Hematopoietic multipotent progenitor cell treated with erythropoietin and hydrocortisone succinate and interleukin-3 and kit ligand, for 15 days (in vitro differentiated cells): Measurements from ENCODE around the gene DUS4L.

ENCODE experiments used
- DNase-seq: peaks from one replicate; pipeline ENCODE4 v3.0.0-alpha.2; 2015; ENCODE audit warnings: low spot score

The DUS4L gene

DNA sequence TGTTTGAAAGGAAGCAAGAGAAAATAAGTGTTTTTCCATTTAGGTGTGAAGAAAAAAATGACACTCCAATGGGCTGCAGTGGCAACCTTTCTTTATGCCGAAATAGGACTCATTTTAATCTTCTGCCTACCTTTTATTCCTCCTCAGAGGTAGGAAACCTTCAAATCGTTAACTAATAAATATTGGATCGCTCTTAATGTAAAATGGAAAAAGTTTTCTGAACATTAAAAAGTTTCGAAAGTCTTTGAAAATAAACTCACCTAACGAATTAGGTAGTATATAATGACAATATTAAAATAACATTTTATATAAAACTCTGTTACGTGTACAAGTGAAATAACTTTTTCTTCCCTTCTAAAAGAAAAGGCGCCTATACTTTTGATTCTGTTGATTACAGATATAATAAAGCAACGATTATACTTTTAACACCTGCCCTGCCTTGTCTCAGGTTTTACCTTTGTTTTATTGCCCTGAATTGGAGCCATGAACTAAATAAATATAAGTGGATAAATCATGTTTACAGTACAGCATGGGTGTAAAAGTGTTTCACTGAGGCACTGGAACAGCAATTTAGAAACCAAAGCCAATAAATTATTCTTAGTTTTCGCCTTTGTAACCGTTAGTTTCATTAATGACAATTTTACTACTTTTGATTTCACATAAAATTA lies 17.1 kb downstream of the DUS4L start:
- DNase-seq = no peak

DNA sequence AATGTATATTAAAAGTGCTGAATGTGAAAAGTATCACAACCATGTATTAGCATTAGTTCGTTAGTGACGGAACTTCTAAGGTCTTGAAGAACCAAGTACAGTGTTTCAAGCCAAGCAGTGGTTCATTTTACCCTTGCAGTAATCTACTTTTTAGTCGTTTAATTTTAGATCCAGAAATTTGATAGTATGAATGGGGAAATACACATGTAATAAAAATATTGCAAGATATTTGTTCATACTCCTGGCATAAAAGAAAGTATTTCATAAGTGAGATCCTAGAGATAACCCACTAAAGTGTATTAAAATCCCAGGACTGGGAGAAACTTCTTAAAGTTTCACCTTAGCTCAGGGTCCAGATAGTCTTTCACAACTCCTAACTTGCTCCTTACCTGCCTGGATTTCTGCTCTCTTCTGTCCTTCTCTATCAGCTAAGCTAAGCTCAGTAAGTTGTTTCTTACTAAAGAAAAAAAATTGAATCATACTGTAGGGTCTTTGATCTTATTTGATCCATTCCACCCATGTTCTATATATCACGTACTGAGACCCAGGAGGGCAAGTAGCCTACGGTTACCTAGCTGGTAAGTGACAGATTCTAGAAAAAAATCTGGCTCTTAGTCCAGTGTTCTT lies 17.7 kb downstream of the DUS4L start:
- no peak for DNase-seq

DNA sequence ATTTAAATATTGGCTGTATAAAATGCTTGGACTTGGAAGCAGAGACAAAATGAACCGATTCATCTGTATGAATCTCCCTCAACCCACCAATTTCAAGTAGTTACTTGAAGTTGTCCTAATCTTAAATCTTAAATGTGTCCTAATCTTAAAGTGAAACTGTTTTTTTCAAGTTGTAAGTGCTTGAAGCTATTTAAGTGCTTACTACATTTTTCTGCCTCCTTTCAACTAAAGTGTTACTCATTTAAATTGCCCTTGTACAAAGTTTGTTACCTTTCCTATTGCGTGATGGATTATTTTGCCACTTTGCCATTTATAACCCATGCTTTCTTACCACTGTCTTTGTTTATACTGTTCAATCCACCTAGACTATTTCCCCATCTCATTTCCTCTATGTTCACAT lies 19.1 kb downstream of the DUS4L start:
- no peak for DNase-seq

DNA sequence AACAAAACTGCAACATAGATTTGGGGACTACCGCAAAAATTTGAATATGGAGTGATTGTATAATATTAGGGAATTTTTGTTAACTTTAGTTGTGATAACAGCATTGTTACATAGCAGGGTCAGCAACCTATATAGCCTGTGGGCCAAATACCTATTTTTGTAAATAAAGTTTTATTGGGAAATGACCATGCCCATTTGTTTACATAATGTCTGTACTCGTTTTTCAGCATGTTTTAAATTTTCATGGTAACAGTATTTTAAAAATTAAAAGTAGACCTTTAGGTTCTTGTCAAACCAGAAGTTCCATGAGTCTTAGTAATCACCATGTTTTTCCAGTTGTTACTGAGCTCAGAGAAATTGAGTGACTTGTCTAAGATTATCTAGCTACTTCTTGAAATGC lies 20.9 kb downstream of the DUS4L start:
- no peak for DNase-seq

DNA sequence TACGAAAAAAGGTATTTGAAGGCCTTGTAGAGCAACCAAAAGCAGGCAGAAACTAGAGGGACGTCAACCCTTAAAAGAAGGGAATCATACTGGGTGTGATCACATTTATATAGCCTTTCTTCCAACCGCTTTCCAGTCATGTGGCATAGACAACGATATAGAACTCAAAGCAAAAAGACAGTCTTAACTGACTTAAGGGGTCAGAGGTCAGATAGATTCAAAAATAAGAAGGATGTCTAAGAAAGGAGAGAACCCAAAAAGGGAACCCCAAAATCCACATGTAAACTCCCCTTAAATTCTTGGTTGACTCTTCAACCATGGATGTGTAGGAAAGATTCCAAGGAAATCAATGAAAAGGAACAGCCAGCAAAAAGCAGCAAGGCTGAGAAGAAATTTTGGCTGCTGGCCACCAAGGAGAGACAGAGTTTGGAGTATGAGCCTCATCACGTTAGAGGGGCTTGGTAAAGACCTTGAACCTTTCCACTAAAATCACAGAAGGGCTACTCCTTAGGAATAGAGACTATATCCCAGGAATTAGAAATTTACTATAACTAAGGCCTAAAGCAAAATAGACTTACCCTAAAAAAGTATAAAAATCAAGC lies 24.9 kb downstream of the DUS4L start:
- no peak for DNase-seq

DNA sequence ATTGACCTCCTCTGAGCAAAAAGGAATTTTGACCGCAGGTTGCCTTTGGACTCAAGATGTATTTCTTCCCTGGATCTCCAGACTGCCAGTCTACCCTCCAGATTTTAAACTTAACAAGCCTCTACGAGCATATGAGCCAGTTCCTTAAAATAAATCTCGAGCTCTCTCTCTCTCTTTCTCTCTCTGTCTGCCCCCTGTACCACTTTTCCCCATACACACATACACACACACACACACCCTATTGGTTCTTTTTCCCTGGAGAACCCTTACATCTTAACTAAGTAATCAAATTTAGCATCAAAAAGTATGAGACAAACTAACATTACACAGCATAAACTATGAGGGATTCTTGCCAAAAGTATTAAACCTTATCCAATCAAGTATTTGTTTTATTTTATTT lies 27.6 kb downstream of the DUS4L start:
- DNase-seq = no peak

DNA sequence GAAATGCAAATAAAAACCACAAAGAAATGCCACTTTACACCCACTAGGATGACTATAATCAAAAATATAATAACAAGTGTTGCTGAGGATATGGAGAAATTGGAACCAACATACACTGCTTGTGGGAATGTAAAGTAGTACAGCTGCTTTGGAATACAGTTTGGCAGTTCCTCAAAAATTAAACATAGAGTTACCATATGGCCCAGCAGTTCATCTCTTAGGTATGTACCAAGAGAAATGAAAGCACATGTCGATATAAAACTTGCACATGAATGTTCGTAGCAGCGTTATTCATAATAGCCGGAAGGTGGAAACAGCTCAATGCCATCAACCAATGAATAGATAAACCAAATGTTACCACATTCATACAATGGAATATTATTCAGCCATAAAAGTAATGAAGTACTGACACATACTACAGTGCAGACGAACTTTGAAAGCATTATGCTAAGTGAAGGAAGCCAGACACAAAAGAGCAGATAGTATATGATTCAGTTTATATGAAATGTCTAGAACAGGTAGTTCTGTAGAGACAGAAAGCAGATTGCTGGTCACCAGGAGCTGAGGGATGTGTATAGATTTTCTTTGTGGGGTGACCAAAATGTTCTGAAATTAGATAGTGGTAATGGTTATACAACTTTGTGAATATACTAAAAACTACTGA lies 28.7 kb downstream of the DUS4L start:
- DNase-seq = no peak

DNA sequence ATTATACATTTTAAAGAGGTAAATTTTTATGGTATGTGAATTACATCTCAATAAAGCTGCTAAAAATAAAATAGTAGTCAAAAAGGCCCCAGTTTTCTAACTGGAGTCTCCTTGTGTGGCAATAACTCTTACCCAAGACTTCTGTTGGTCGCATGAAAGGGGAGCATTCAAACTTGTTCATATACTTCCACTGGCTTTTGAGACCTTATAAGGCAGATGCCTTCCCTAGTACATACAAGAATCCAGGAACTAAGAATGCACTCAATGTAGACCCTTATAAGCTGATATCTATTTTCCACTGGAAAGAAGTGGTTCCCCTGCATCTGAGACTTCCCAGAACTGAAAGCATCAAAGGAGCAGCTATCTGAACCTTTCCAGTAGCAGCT lies 29.2 kb downstream of the DUS4L start:
- DNase-seq = no peak

DNA sequence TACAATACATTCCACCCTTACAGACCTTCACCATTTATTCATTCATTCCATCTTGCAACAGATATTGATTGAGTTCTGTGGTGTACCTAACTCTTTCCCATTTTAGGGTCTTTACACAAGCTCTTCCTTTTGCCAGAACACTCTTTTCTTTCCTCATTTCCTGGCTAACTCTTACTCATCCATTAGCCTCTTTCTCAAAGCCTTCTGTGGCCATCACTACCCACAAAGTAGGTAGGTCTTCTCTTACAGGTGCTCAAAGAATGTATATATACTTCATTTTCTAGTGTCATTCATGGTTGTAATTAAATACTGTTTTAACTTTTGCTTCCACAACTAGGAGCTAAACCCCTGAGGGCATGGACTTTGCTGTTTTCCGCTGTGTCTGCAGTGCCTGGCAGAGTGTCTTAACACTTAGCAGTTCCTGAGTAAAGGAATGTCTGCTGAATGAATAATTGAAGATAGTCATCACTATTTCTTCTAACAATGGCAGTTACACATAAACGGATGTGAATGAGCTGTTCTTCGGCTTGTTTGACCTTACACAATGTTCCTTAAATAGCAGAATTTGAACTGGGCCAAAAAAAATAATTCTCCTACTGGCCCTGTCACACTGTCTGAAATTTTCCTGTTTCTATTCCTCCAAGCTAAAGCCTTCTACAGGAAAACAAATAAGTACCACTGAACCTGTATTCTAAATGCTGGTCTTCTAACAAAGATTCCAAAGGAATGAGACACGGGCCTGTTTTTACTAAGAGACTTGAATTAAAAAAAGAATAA lies 31.4 kb downstream of the DUS4L start:
- no peak for DNase-seq

DNA sequence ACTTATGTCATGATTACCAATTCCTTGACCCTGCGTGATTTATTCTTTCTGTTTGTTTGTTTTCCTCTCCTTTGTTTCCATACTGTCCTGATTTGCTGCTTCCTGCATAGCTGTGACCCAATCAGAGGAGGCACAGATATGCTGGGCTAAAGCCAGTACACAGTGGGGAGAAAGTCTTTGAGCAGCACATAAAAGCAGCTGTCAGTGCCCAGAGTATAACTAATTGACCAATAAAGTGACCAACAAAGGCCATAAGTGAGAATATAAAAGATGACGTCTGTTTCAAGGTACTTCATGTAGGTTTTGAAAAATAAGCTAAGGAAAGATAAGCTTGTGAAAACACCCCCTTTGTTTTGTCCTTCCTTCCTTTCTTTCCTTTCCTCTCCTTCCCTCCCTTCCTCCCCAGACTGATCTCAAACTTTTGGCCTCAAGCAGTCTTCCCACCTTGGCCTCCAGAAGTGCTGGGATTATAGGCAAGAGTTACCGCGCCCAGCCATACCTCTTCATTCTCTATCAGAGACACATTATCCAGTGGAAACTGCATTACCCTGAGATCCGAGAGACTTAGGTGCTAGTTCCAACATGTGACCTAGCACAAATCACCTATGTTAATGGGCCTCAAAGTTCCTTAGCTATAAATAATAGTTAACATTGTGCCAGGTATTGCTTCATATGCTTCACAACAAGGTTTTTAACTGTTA lies 33.3 kb downstream of the DUS4L start:
- no peak for DNase-seq

DNA sequence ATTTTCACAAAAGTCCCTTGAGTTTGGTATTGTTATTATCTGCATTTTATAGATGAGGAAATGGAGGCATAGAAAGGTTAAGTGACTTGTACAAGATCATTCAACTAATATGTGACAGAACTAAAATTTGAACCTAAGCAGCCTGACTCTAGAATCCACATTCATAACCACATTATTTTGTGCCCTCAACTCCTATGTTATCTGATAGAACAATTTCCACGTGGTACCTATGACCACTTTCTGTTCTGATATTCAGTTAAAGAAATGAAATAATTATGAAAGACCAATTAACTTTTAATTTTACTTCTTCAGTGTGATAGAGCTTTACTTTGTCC lies 33.8 kb downstream of the DUS4L start:
- DNase-seq = no peak

DNA sequence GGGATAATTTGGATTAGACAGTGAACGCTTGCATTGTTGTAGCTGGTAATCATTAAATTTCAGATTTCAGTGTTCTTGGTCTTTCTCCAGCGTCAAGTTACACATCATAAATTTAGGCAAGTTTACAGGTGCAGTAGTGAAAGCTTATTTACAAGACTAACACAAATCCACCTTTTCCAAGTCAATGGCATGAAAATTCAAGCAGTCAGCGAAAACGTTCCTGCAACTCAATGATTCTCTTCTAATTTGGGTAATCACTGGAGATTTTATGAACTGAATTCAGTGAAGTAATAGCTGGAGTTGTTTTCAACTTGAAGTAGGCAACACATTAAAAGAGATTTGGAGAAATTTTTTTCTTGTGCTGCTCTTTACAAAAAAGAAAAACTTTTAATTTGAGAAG lies 34.2 kb downstream of the DUS4L start:
- no peak for DNase-seq

DNA sequence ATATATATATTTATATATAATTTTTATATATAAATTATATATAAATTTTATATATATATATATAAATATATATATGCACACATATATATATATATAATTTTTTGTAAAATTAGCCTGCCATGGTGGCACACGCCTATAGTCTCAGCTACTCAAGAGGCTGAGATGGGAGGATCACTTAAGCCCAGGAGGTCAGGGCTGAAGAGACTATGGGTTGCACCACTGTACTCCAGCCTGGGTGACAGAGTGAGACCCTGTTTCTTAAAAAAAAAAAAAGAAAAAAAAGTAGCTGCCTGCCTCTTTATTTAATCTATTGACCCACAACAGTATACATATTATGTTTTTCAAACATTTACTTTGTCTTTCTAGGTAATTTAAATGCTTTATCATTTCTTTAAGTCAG lies 35.5 kb downstream of the DUS4L start:
- no peak for DNase-seq

DNA sequence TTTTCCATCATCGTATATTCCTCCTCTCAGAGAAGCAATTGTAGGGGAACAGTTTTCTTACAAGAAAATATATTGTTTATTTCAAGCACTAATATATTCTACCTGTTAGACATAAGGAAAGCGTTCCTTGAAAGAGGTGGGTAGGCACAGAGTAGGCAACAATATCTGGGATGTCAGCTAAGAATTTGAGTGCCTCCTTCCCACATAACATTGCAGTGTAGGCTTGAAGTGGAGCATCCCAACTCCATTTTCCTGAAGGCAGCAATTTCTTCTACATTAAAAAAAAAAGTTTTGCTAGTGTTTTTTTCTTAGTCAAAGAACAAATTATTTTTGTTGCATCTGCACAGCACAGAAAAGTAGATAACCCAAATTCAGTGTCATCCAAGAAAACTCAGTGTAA lies 37.0 kb downstream of the DUS4L start:
- no peak for DNase-seq

DNA sequence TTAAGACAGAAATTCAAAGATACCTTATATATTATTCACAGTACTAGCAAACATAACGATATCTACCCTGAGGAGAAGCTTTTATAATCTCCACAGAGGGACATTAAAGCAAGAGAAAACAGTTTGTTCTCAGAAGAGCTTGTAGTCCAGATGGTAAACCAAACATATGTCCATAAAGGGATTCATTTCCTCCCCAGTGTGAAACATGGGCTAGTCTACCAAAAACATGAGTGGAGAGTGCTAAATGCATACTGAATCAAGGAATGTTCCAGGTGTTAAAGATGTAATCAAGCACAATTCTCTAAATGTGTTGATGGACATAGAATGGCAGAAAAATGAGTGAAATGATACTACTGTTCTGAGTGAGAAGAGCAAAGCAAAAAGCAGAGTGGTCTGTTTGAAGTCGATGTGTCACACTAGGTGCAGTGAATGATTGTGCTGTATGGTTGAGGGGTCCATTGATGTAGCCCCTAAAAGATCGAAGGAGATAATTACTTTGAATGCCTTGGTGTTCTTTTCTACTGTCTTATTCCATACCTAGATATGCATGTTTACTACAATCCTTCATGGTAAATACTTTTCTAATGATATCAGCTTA lies 41.5 kb downstream of the DUS4L start:
- DNase-seq = no peak

DNA sequence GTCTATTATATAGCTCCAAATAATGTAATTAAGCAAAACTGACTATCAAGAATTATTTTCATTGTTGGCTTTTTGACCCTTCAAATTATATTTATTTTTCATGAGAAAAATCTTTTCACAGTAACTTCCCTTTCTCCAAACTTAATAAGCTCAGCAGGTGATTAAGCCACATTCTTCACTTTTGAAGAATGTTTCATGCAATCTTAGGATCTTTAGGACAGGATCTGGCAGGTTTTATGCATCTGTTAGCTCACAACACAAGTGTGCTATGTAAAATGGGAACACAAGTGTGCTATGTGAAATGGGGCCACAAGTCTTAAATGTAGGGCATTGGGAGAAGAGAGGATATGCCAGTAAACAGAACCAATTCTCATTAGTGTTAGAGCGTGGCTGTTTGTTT lies 42.5 kb downstream of the DUS4L start:
- no peak for DNase-seq

DNA sequence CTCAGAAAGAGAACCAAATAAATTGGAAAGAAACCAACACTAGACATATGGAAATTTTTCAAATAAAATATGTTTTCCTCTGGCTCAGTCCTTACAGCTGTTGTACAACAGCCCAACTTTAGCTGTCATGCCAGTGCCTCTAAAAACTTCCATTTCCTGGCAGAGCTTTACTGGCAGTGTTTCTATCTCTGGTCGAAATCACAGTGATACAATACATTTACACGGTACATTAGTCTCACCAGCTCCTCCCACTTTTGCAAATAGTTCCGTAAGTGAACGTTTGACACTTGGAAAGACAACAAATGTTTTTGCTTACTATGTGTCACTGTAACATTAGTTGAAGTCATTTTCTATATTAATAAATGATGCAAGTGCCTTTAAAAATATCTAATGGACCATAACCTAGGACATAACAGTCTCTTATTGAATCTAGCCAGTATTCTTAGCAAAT lies 46.1 kb downstream of the DUS4L start:
- DNase-seq = no peak

DNA sequence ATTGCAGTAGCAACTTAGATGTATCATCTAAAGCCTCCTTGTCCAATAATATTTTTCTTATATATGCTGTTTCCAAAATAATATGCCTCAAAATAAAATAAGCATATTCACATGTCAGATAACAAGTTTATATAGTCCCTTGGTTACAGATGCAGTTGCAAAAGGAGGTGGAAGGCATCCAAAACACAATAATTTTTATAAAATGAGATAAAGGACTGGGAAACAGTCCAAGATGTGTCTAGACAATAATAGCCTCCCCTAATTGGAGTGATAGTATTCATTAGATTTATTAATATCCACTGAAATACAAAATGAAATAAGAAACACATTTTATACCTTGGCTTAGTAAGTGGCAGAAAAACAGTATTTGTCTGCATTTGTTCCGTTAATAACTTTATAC lies 46.6 kb downstream of the DUS4L start:
- DNase-seq = no peak

DNA sequence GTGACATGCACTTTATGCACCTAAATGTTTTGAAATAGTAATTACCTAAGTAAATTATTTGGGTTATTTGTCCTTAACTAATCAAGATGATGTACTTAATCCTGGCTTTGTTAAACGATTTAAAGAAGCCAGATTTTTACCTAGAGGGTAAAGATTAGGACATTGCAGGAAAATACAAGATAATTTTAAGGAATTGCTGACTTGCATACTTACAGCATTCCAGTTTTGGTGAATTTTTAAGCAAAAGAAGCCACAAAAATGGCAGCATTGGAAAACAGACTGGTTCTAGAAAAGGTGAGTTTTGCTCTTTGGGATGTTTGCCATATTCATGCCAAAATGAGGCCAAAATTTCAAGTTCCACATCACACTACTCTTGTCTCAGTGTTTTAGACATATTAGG lies 49.7 kb downstream of the DUS4L start:
- no peak for DNase-seq

DNA sequence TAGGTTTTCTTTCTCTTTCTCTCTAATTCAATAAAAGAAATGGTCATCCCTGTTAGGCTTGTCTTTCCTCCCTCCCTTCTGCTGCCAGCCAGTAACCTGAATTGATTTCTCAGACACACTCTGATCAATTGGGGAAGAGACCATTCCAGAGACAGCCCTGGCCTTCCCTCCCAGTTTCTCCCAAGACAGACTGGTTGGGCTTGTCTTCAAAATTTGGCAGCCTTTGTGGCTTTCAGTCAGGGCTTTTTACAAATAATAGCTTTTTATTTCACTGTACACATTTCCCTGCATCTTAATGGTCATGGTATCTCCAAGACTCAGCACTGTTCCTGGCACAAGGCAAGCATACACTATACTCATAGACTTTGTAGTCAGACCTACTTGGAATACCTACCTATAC lies 50.2 kb downstream of the DUS4L start:
- DNase-seq = no peak

DNA sequence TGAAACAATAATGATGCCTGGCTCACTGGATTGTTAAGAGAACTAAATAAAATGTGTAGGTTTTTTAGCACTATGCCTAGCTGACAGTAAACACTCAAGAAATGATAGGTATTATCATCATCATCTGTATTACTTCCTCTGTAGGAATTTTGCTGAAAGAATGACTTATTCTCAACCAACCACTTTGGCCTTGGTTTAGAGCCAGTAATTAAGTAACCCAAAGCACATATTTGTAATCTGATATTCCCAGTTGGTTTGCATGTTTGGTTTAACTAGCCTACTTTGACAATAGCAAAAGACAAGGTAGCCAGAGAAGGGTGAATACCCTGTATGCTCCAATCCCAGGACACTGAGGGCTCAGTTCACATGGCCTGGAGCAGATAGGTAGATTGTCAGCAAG lies 50.7 kb downstream of the DUS4L start:
- no peak for DNase-seq
